Measurements from ENCODE around the gene SIK3.

SIK3 gene

GRCh38 chr11:117002639-117003299 is 95.5 kb downstream of the SIK3 start:
- Histone ChIP-seq H3K4ac (ENCODE audit: low read depth, low read length) (peak overlapping the region; percentile 36), H2BK120ac (ENCODE audit: low read depth, low read length) (no peak overlapping the region), H3K4me1 (ENCODE audit: control insufficient read depth, low read depth, low read length) (no peaks in the 10 kb centered on the region), H3K27me3 (ENCODE audit: insufficient read depth, low read length, poor library complexity) (no peaks in the 10 kb centered on the region), H2BK5ac (ENCODE audit: low read length) (no peak overlapping the region), H3K9ac (ENCODE audit: low read length) (no peak overlapping the region), H4K5ac (ENCODE audit: low read length) (no peak overlapping the region), H3K18ac (ENCODE audit: low read length) (no peak overlapping the region), H3K79me1 (ENCODE audit: low read length) (peaks cover 1% of the 10 kb centered on the region), H4K8ac (ENCODE audit: low read depth, low read length) (no peak overlapping the region), H3K27ac (ENCODE audit: low read depth, low read length) (no peak overlapping the region), H3K36me3 (ENCODE audit: control insufficient read depth, insufficient read depth, low read length) (no peaks in the 10 kb centered on the region), H3K79me2 (ENCODE audit: control insufficient read depth, insufficient read depth, low read length) (no peaks in the 10 kb centered on the region), H3K4me3 (ENCODE audit: low read length) (no peak overlapping the region), H3K4me2 (ENCODE audit: low read length) (no peak overlapping the region), H2AK5ac (ENCODE audit: low read length) (no peak overlapping the region), H3K56ac (ENCODE audit: low read length) (no peak overlapping the region), H2BK15ac (replicated peaks; ENCODE audit: low read depth) (no peak overlapping the region), H3K23ac (ENCODE audit: low read length) (no peak overlapping the region)
- DNase-seq = no peak
- no CpG with 5 or more reads among the region's 6 CpGs for WGBS (ENCODE audit: extremely low coverage, insufficient coverage, low lambda C conversion rate)

- no peak overlapping the region for H3K18ac ChIP-seq (ENCODE audit: low read length)
- no peak overlapping the region for H3K4ac ChIP-seq (ENCODE audit: low read depth, low read length)
- no peak for DNase-seq
- no peak overlapping the region for H2BK5ac ChIP-seq (ENCODE audit: low read length)
- H3K27me3 ChIP-seq (ENCODE audit: insufficient read depth, low read length, poor library complexity) = no peaks in the 10 kb centered on the region
- no peak overlapping the region for H4K5ac ChIP-seq (ENCODE audit: low read length)
- no peak overlapping the region for H3K9ac ChIP-seq (ENCODE audit: low read length)
- no peaks in the 10 kb centered on the region for H3K4me1 ChIP-seq (ENCODE audit: control insufficient read depth, low read depth, low read length)
- peaks cover 2% of the 10 kb centered on the region for H3K79me1 ChIP-seq (ENCODE audit: low read length)
- H3K56ac ChIP-seq (ENCODE audit: low read length) = no peak overlapping the region
- no peak overlapping the region for H3K4me2 ChIP-seq (ENCODE audit: low read length)
- H3K36me3 ChIP-seq (ENCODE audit: control insufficient read depth, insufficient read depth, low read length) = no peaks in the 10 kb centered on the region
- H4K8ac ChIP-seq (ENCODE audit: low read depth, low read length) = no peak overlapping the region
- no peak overlapping the region for H2BK15ac ChIP-seq (replicated peaks; ENCODE audit: low read depth)
- H3K4me3 ChIP-seq (ENCODE audit: low read length) = no peak overlapping the region
- no peak overlapping the region for H3K23ac ChIP-seq (ENCODE audit: low read length)
- no CpG with 5 or more reads among the region's 1 CpG for WGBS (ENCODE audit: extremely low coverage, insufficient coverage, low lambda C conversion rate)
- H3K79me2 ChIP-seq (ENCODE audit: control insufficient read depth, insufficient read depth, low read length) = peaks cover 3% of the 10 kb centered on the region
- H2AK5ac ChIP-seq (ENCODE audit: low read length) = no peak overlapping the region
- no peak overlapping the region for H3K27ac ChIP-seq (ENCODE audit: low read depth, low read length)
- no peak overlapping the region for H2BK120ac ChIP-seq (ENCODE audit: low read depth, low read length)
These were observed 98.1 kb downstream of the SIK3 start for GRCh38 chr11:117000014-117000737.

GRCh38 chr11:116997071-116997470 is 101.2 kb downstream of the SIK3 start:
- no peak overlapping the region for H3K18ac ChIP-seq (ENCODE audit: low read length)
- H4K5ac ChIP-seq (ENCODE audit: low read length) = no peak overlapping the region
- no peaks in the 10 kb centered on the region for H3K36me3 ChIP-seq (ENCODE audit: control insufficient read depth, insufficient read depth, low read length)
- H3K4me1 ChIP-seq (ENCODE audit: control insufficient read depth, low read depth, low read length) = no peaks in the 10 kb centered on the region
- no peak overlapping the region for H2BK15ac ChIP-seq (replicated peaks; ENCODE audit: low read depth)
- H3K23ac ChIP-seq (ENCODE audit: low read length) = peak overlapping the region; percentile 9
- H3K27me3 ChIP-seq (ENCODE audit: insufficient read depth, low read length, poor library complexity) = no peaks in the 10 kb centered on the region
- WGBS (ENCODE audit: extremely low coverage, insufficient coverage, low lambda C conversion rate) = no CpG with 5 or more reads among the region's 2 CpGs
- peaks cover 7% of the 10 kb centered on the region for H3K79me2 ChIP-seq (ENCODE audit: control insufficient read depth, insufficient read depth, low read length)
- no peak overlapping the region for H3K4me2 ChIP-seq (ENCODE audit: low read length)
- no peak overlapping the region for H2AK5ac ChIP-seq (ENCODE audit: low read length)
- no peak overlapping the region for H3K27ac ChIP-seq (ENCODE audit: low read depth, low read length)
- peaks cover 6% of the 10 kb centered on the region for H3K79me1 ChIP-seq (ENCODE audit: low read length)
- H3K56ac ChIP-seq (ENCODE audit: low read length) = no peak overlapping the region
- H2BK5ac ChIP-seq (ENCODE audit: low read length) = no peak overlapping the region
- H3K4ac ChIP-seq (ENCODE audit: low read depth, low read length) = no peak overlapping the region
- no peak overlapping the region for H4K8ac ChIP-seq (ENCODE audit: low read depth, low read length)
- H3K4me3 ChIP-seq (ENCODE audit: low read length) = no peak overlapping the region
- no peak overlapping the region for H3K9ac ChIP-seq (ENCODE audit: low read length)
- H2BK120ac ChIP-seq (ENCODE audit: low read depth, low read length) = no peak overlapping the region
- no peak for DNase-seq

- Histone ChIP-seq H3K4me1 (ENCODE audit: control insufficient read depth, low read depth, low read length) (peaks cover 2% of the 10 kb centered on the region), H3K27me3 (ENCODE audit: insufficient read depth, low read length, poor library complexity) (no peaks in the 10 kb centered on the region), H3K23ac (ENCODE audit: low read length) (no peak overlapping the region), H2BK15ac (replicated peaks; ENCODE audit: low read depth) (no peak overlapping the region), H4K5ac (ENCODE audit: low read length) (no peak overlapping the region), H3K18ac (ENCODE audit: low read length) (no peak overlapping the region), H3K56ac (ENCODE audit: low read length) (no peak overlapping the region), H3K4ac (ENCODE audit: low read depth, low read length) (no peak overlapping the region), H2AK5ac (ENCODE audit: low read length) (no peak overlapping the region), H3K27ac (ENCODE audit: low read depth, low read length) (no peak overlapping the region), H3K4me3 (ENCODE audit: low read length) (no peak overlapping the region), H2BK120ac (ENCODE audit: low read depth, low read length) (no peak overlapping the region), H2BK5ac (ENCODE audit: low read length) (no peak overlapping the region), H4K8ac (ENCODE audit: low read depth, low read length) (no peak overlapping the region), H3K79me1 (ENCODE audit: low read length) (peaks cover 8% of the 10 kb centered on the region), H3K9ac (ENCODE audit: low read length) (no peak overlapping the region), H3K79me2 (ENCODE audit: control insufficient read depth, insufficient read depth, low read length) (peaks cover 7% of the 10 kb centered on the region), H3K36me3 (ENCODE audit: control insufficient read depth, insufficient read depth, low read length) (no peaks in the 10 kb centered on the region), H3K4me2 (ENCODE audit: low read length) (no peak overlapping the region)
- WGBS (ENCODE audit: extremely low coverage, insufficient coverage, low lambda C conversion rate) = no CpG with 5 or more reads among the region's 3 CpGs
- no peak for DNase-seq
These were observed 104.0 kb downstream of the SIK3 start for GRCh38 chr11:116994195-116994594.

- Histone ChIP-seq H3K79me2 (ENCODE audit: control insufficient read depth, insufficient read depth, low read length) (peaks cover 7% of the 10 kb centered on the region), H3K23ac (ENCODE audit: low read length) (no peak overlapping the region), H3K18ac (ENCODE audit: low read length) (no peak overlapping the region), H3K27me3 (ENCODE audit: insufficient read depth, low read length, poor library complexity) (no peaks in the 10 kb centered on the region), H3K4me1 (ENCODE audit: control insufficient read depth, low read depth, low read length) (peaks cover 2% of the 10 kb centered on the region), H3K56ac (ENCODE audit: low read length) (no peak overlapping the region), H3K9ac (ENCODE audit: low read length) (no peak overlapping the region), H4K5ac (ENCODE audit: low read length) (no peak overlapping the region), H2BK15ac (replicated peaks; ENCODE audit: low read depth) (no peak overlapping the region), H3K79me1 (ENCODE audit: low read length) (peaks cover 8% of the 10 kb centered on the region), H2AK5ac (ENCODE audit: low read length) (no peak overlapping the region), H3K36me3 (ENCODE audit: control insufficient read depth, insufficient read depth, low read length) (no peaks in the 10 kb centered on the region), H3K4me2 (ENCODE audit: low read length) (no peak overlapping the region), H3K4me3 (ENCODE audit: low read length) (no peak overlapping the region), H2BK5ac (ENCODE audit: low read length) (no peak overlapping the region), H3K27ac (ENCODE audit: low read depth, low read length) (no peak overlapping the region), H3K4ac (ENCODE audit: low read depth, low read length) (no peak overlapping the region), H2BK120ac (ENCODE audit: low read depth, low read length) (no peak overlapping the region), H4K8ac (ENCODE audit: low read depth, low read length) (no peak overlapping the region)
- peak; percentile 69 for DNase-seq
- WGBS (ENCODE audit: extremely low coverage, insufficient coverage, low lambda C conversion rate) = no CpG with 5 or more reads among the region's 6 CpGs
These were observed 104.6 kb downstream of the SIK3 start for GRCh38 chr11:116993599-116993998.

All from mesendoderm (in vitro differentiated cells).